Hepatocyte (in vitro differentiated cells): ENCODE results near the gene MUC6. TPM values are rescaled to one million over a fixed set of nuclear protein-coding genes. Genes with fewer than 3 reads are reported as not detected.

Experiments used
- DNase-seq: peaks from one replicate; pipeline ENCODE4 v3.0.0-alpha.2; 2016; ENCODE audit warnings: low spot score
- H2AFZ ChIP-seq: fragments of 200-600 bp; sonication (generic); 2 replicates; pipeline ENCODE4 v1.6.0; 2016; ENCODE audit warnings: antibody characterized with exemption, mild to moderate bottlenecking
- H3K27ac ChIP-seq: fragments of 200-600 bp; sonication (generic); 2 replicates; pipeline ENCODE4 v1.5.1; 2016; ENCODE audit warnings: mild to moderate bottlenecking
- H3K27me3 ChIP-seq: fragments of 200-600 bp; sonication (generic); 2 replicates; pipeline ENCODE4 v1.6.1; 2016
- H3K36me3 ChIP-seq: fragments of 200-600 bp; sonication (generic); replicated peaks from 2 replicates; pipeline ENCODE4 v1.5.1; 2016; ENCODE audit warnings: low read depth; ENCODE audit not compliant: insufficient read depth
- H3K4me1 ChIP-seq: fragments of 200-600 bp; sonication (generic); 2 replicates; pipeline ENCODE4 v1.5.1; 2016; ENCODE audit warnings: mild to moderate bottlenecking, moderate library complexity; ENCODE audit not compliant: insufficient read depth
- H3K4me2 ChIP-seq: fragments of 200-600 bp; sonication (generic); 2 replicates; pipeline ENCODE4 v1.6.0; 2016
- H3K4me3 ChIP-seq: fragments of 200-600 bp; sonication (generic); 2 replicates; pipeline ENCODE4 v1.5.1; 2016; ENCODE audit warnings: mild to moderate bottlenecking
- H3K79me2 ChIP-seq: fragments of 200-600 bp; sonication (generic); 2 replicates; pipeline ENCODE4 v1.6.0; 2017; ENCODE audit warnings: mild to moderate bottlenecking
- H3K9me2 ChIP-seq: fragments of 200-600 bp; sonication (generic); replicated peaks from 2 replicates; pipeline ENCODE4 v1.6.0; 2017; ENCODE audit warnings: mild to moderate bottlenecking; ENCODE audit not compliant: insufficient read depth
- H3K9me3 ChIP-seq: fragments of 200-600 bp; sonication (generic); 2 replicates; pipeline ENCODE4 v1.5.1; 2016; ENCODE audit warnings: low read depth, mild to moderate bottlenecking
- H4K20me1 ChIP-seq: fragments of 200-600 bp; sonication (generic); 2 replicates; pipeline ENCODE4 v1.6.0; 2016; ENCODE audit warnings: mild to moderate bottlenecking; ENCODE audit not compliant: insufficient read depth, poor library complexity, severe bottlenecking
- EZH2 ChIP-seq: fragments of 200-600 bp; sonication (generic); IDR thresholded peaks from 2 replicates; pipeline ENCODE4 v1.6.1; 2016; ENCODE audit warnings: antibody characterized with exemption, mild to moderate bottlenecking, borderline replicate concordance
- EZH2phosphoT487 ChIP-seq: fragments of 200-600 bp; sonication (generic); IDR thresholded peaks from one replicate; pipeline ENCODE4 v1.6.1; 2018; ENCODE audit warnings: antibody characterized with exemption, mild to moderate bottlenecking, low read depth, moderate library complexity; ENCODE audit not compliant: unreplicated experiment, severe bottlenecking
- WGBS: methylation state at CpG from one replicate; pipeline ENCODE4 v1.1.6; 2016; ENCODE audit warnings: low lambda C conversion rate; ENCODE audit errors: missing lambda C conversion rate; 5-methylcytosine and 5-hydroxymethylcytosine counted together
- polyA plus RNA-seq: library from polyadenylated mRNA; unstranded; fragments of >200 nt; fragmentation: Nextera tagmentation; extraction: Ambion mirVana; gene quantifications from 2 replicates; pipeline ENCODE4 v1.2.1, GENCODE V29; 2016
- total RNA-seq: library from RNA; depleted of rRNA; stranded (reverse); fragments of >200 nt; gene quantifications from 2 replicates; pipeline ENCODE4 v1.2.3, GENCODE V29; 2014
- TF ChIP-seq, protein P1 (sequence below): fragments of 200-600 bp; sonication (generic); IDR thresholded peaks from 2 replicates; pipeline ENCODE4 v1.5.1; 2016; ENCODE audit warnings: antibody characterized with exemption, mild to moderate bottlenecking; ENCODE audit not compliant: poor library complexity

Gene MUC6
- total and polyA plus RNA-seq, 2 experiments from 2014 or later: not detected

DNA sequence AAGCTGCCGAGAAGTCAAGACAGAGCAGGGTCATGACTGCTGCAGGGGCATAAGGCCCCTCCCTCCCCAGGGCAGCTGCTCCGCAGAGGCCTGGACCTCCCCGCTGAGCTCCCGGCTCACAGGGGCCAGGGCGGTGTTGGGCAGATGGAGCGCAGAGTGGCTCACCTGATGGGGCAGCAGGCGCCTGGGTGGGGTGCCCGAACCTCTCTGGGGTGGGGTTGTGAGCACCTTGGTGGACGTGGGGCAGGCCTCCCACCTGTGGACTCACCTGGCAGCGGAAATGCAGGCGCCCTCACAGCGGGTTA lies 22.9 kb downstream of the MUC6 start:
- H3K4me1 ChIP-seq: no peaks in the 10 kb centered on the region
- H3K27me3 ChIP-seq: no peaks in the 10 kb centered on the region
- H3K9me2 ChIP-seq: no peaks in the 10 kb centered on the region
- no peaks in the 10 kb centered on the region for H3K9me3 ChIP-seq
- H3K27ac ChIP-seq: no peak overlapping the region
- TF ChIP-seq EZH2phosphoT487 (no peak), EZH2 (no peak)
- TF ChIP-seq, protein P1, sequence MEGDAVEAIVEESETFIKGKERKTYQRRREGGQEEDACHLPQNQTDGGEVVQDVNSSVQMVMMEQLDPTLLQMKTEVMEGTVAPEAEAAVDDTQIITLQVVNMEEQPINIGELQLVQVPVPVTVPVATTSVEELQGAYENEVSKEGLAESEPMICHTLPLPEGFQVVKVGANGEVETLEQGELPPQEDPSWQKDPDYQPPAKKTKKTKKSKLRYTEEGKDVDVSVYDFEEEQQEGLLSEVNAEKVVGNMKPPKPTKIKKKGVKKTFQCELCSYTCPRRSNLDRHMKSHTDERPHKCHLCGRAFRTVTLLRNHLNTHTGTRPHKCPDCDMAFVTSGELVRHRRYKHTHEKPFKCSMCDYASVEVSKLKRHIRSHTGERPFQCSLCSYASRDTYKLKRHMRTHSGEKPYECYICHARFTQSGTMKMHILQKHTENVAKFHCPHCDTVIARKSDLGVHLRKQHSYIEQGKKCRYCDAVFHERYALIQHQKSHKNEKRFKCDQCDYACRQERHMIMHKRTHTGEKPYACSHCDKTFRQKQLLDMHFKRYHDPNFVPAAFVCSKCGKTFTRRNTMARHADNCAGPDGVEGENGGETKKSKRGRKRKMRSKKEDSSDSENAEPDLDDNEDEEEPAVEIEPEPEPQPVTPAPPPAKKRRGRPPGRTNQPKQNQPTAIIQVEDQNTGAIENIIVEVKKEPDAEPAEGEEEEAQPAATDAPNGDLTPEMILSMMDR: no peak
- WGBS: 99% methylated on average over 12 of the region's 12 CpGs
- no peak for DNase-seq
- H3K36me3 ChIP-seq: no peaks in the 10 kb centered on the region
- H2AFZ ChIP-seq: no peak overlapping the region
- H3K4me3 ChIP-seq: no peak overlapping the region
- no peak overlapping the region for H3K4me2 ChIP-seq
- H3K79me2 ChIP-seq: peaks cover 10% of the 10 kb centered on the region
- H4K20me1 ChIP-seq: peaks cover 3% of the 10 kb centered on the region

DNA sequence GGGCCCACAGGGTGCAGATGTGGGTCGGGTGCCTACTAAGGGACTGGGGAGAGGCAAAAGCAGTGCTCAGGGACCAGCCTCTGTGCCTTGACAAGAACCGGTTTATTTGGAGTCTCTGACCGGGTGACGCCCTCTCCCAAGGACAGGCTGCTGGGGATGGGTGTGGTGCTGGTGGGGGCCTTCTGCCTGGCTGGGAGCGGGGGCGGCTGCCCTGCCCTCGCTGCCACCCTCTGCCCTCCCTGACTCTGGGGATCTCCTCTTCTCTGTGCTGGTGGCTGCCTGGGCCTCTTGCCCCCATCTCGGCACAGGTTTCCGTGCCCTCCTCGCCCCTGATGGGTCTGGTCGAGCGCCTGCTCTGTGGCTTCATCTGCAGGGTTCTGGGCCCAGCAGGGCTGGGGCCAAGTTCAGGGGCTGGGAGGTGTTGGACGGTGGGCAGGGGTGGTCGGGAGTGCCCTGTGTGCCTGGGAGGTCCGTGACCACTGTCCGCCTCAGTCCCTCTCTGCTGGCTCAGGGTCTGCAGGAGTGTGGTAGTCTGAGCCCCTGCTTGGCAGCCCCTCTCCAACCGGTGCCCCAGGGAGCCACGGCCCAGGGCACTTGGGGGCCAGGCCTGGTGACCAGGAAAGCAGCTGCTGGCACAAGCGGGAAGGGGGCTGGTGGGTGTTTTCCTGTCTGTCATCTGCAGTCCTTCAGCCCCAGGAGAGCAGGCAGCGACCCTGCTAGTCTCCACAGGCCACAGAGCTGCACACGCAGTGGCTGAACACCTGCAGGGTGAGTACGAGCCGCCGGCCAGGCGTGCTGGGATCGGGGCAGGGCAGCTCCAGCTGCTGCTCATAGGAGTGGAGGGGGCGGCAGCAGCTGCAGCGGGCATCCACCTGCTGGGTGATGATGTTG lies 23.5 kb downstream of the MUC6 start:
- no peak overlapping the region for H2AFZ ChIP-seq
- H3K36me3 ChIP-seq: no peaks in the 10 kb centered on the region
- DNase-seq: no peak

GRCh38 chr11:1012291-1012690 lies 24.2 kb downstream of the MUC6 start:
- H3K36me3 ChIP-seq: no peaks in the 10 kb centered on the region
- TF ChIP-seq, protein P1: no peak
- TF ChIP-seq EZH2 (no peak), EZH2phosphoT487 (no peak)

More for the DNA sequence above, 23.5 kb downstream of the MUC6 start:
- Histone ChIP-seq H3K27me3 (no peaks in the 10 kb centered on the region), H3K27ac (no peak overlapping the region), H3K9me2 (no peaks in the 10 kb centered on the region), H3K4me3 (no peak overlapping the region), H3K79me2 (peaks cover 10% of the 10 kb centered on the region), H4K20me1 (peaks cover 3% of the 10 kb centered on the region), H3K4me1 (no peaks in the 10 kb centered on the region), H3K9me3 (no peaks in the 10 kb centered on the region), H3K4me2 (no peak overlapping the region)
- 95% methylated on average over 27 of the region's 28 CpGs for WGBS
- TF ChIP-seq EZH2phosphoT487 (no peak), EZH2 (no peak)

DNA sequence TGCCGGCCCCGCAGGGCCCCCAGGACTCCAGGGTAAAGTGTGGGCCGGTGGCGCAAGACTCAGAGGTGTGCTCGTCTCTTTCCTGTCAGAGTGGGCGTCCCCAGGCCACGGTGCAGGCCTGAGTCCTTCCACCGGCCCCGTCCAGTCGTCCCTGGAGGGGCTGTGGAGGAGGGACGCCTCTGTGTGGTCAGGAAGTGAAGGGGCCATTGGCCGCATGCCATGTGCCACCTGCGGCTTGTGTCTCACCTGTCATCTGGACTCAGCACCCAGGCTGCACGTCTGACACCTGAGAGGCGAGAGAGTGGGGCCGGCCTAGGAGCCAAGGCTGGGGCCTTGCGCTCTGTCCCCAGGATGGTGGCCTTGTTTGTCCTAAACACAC lies 25.2 kb downstream of the MUC6 start:
- Histone ChIP-seq H3K27me3 (no peaks in the 10 kb centered on the region), H3K9me2 (no peaks in the 10 kb centered on the region), H4K20me1 (no peaks in the 10 kb centered on the region), H3K79me2 (no peaks in the 10 kb centered on the region), H3K36me3 (no peaks in the 10 kb centered on the region), H3K4me2 (no peak overlapping the region), H3K27ac (no peak overlapping the region), H3K9me3 (no peaks in the 10 kb centered on the region), H2AFZ (no peak overlapping the region), H3K4me3 (no peak overlapping the region), H3K4me1 (no peaks in the 10 kb centered on the region)
- DNase-seq: no peak
- 92% methylated on average over 17 of the region's 17 CpGs for WGBS
- TF ChIP-seq EZH2phosphoT487 (no peak), EZH2 (no peak)
- TF ChIP-seq, protein P1: no peak

More at GRCh38 chr11:1012291-1012690, 24.2 kb downstream of the MUC6 start:
- H3K27me3 ChIP-seq: no peaks in the 10 kb centered on the region
- H3K4me2 ChIP-seq: no peak overlapping the region
- H4K20me1 ChIP-seq: peaks cover 1% of the 10 kb centered on the region
- DNase-seq: no peak
- H3K27ac ChIP-seq: no peak overlapping the region
- WGBS: 97% methylated on average over 17 of the region's 17 CpGs
- no peak overlapping the region for H2AFZ ChIP-seq
- no peak overlapping the region for H3K4me3 ChIP-seq
- H3K79me2 ChIP-seq: peaks cover 5% of the 10 kb centered on the region
- H3K9me2 ChIP-seq: no peaks in the 10 kb centered on the region
- no peaks in the 10 kb centered on the region for H3K4me1 ChIP-seq
- H3K9me3 ChIP-seq: no peaks in the 10 kb centered on the region
